WTC11 (cell line): ENCODE data around the gene DHDDS.

Experiments
- CTCF ChIP-seq: fragments of 200-600 bp; IDR thresholded peaks from 2 replicates; pipeline ENCODE4 v1.8.0; 2022; ENCODE audit warnings: antibody characterized with exemption
- MXD4 ChIP-seq: fragments of 250-450 bp; sonication (Bioruptor Pico); IDR thresholded peaks from 2 replicates; pipeline ENCODE4 v1.8.0; 2021; ENCODE audit warnings: mild to moderate bottlenecking, moderate library complexity, borderline replicate concordance
- SP1 ChIP-seq: sonication (generic); formaldehyde crosslinking; conservative IDR thresholded peaks from 2 replicates; pipeline ENCODE4 v1.8.1; 2022; ENCODE audit warnings: missing genetic modification reagents
- ZBTB43 ChIP-seq: sonication (generic); formaldehyde crosslinking; IDR thresholded peaks from 2 replicates; pipeline ENCODE4 v1.8.1; 2023; ENCODE audit warnings: mild to moderate bottlenecking, missing genetic modification reagents

- TF ChIP-seq ZBTB43 (CRISPR knock-in tag) (no peak), CTCF (no peak), SP1 (no peak), MXD4 (CRISPR knock-in tag) (no peak)
These were observed 8.1 kb downstream of the DHDDS start for GRCh38 chr1:26440259-26440658.
